NOMO-1 treated with dmso at 0.1 percent for 144 hours (cell line): ENCODE measurements around the gene EIF4G3.
"Not testable (repeated sequence)": the region's sequence is repeated elsewhere in the genome, so short reads cannot be mapped to it uniquely, and the experiment has no call there.

Experiments
- DNase-seq: peaks from one replicate; lab custom pipeline; 2025; ENCODE audit not compliant: unreplicated experiment; lab: John Stamatoyannopoulos, UW

Gene EIF4G3

DNA sequence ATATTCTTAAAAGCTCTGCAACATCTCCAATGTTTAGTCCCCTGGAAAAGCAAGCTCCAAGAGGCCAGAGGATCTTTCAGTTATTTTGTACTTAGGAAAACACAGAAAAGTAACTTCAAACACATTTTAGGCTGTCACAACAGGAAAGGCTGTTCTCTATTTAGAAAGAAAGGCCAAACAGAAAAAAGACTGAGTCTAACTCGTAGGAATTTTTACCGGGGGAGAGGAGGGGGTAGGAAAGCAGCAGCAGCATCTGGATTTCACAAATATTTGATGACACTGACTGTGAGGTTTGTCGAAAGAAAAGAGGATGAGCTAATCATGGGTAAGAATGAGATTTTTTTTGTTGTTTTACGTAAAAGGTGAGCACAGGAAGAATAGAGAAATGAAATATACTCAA is 107.1 kb downstream of the EIF4G3 start:
- no peak for DNase-seq

DNA sequence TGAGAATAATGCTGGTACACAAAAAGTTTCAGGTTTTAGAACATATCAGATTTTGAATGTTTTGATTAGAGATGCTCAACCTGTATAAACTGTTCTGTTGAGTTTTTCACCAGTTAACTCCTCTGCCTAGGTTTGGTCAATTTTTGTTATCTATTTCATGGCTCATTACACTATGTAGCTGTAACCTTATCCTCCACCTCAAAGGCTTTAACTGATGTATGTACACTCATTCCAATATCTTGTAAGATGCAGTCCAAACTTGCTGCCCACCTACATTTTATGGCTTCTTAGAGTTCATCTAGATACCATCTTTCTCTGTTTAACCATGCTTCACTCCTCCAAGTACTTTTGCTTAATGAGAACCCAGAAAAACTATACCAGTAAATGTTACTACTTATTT is 107.8 kb downstream of the EIF4G3 start:
- no peak for DNase-seq

DNA sequence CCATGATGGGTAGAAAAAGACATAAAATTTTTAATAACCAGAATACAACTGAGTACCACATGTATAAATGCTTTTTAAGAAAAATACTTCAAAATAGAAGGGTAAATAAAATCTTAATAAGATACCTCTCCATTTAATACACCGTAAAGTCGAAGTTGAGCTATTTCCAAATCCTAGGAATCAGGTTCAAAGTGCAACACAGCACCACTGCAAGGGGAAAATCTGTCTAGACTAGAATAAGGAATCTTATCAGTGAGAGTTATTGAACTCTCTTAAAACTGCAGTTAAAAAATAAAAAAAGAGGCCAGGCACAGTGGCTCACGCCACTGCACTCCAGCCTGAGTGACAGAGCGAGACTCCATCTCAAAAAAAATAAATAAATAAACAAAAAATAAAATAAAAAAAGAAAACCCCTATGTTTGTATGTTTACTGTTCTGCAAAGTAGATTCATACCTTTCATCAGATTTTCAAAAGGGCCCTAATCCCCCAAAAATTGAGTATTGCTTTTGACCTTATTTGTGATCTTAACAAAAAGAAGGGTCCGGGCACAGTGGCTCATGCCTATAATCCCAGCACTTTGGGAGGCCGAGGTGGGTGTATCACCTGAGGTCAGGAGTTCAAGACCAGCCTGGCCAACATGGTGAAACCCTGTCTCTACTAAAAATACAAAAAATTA is 109.0 kb downstream of the EIF4G3 start:
- no peak for DNase-seq

DNA sequence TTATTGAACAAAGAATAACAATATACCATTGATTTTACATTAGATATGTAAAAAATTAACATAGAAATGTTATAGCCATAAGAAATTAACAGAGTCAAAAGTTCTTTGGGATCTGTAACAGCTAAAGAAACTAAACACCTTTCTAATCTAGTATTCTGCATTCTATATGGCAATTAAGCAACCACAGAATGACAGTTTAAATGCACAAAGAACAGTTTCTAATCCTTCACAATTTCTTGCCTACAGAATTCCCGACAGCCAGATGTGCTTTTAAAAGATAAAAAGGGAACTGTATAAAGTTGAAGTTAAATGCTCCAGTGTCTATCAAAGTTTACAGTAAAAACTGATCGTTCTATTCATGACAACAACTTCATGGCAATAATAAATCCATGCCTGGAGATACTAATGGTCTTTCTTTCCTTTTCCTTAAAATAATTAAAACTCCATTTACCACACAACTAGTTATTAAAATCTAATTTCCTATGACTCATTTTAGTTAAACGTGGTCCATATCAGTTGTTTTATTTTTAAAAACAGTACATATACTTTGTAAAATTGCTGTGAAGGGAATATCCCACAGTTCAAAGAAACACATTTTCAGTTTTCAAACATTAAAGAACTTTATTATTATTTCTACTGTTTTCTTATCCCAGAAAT is 110.2 kb downstream of the EIF4G3 start:
- DNase-seq, result no peak

DNA sequence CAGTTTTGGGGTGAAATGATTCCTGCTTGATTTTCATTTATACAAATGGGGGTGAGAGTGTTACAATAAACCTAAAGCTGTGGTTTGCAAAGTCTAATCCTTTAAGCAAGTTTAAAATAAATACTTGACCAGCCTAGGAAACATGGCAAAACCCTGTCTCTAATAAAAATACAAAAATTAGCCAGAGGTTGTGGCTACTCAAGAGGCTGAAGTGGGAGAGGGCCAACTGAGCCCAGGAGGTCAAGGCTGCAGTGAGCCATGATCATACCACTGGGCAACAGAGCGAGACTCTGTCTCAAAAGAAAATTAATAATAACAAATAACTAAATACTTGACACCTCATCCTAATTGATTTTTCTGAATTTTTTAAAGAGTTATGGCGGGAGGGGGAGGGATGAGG is 110.8 kb downstream of the EIF4G3 start:
- DNase-seq, result no peak

DNA sequence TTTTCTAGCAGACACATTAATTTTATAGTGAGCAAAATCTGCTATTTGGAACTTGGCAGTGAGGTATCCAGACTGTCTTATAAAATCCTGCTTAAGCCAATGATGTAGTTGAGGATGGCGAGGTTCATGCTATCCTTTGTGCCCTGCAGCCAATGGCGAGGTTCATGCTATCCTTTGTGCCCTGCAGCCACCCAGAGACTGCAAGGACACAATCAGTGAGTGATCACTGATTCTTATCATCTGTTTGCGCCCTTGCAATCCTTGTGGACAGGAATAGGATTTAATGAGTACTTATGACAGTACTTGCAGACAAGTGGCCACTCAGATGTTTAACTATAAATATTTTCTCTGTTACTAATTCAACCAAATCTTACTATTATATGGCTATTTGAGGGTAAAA is 112.6 kb downstream of the EIF4G3 start:
- no peak for DNase-seq

DNA sequence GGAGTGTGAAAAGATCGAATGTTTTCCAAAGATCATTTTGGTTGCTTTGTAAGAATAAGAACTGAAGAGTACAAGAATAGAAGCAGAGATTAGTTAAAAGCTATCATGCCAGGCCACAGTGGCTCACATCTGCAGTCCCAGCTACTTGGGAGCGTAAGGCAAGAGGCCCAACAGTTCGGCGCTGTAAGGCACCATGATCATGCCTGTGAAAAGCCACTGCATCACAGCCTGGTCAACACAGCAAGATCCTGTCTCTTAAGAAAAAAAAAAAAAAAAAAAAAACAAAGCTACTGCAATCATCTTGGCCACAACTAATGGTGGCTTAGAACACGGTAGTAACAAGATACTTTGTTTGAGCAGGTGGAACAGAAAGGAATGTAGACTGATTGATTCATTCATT is 116.2 kb downstream of the EIF4G3 start:
- no peak for DNase-seq

DNA sequence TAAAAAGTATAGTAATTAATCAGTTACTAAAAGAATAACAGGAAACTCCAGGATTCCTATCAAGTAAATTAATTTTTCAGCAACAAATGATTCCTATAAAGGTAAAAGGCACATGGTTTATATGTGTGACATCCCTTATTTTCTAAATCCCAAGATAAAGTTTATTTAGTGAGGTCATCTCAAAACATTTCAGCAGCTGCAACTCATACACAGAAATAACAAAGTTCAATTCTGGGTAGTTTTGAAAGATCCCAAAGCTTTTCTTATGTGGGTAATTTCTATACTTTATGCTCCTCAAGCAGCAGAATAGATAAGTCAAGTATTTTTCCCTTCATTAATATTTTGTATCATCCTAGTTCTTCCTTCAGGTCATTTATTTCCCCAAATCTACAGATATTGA is 117.7 kb downstream of the EIF4G3 start:
- no peak for DNase-seq

DNA sequence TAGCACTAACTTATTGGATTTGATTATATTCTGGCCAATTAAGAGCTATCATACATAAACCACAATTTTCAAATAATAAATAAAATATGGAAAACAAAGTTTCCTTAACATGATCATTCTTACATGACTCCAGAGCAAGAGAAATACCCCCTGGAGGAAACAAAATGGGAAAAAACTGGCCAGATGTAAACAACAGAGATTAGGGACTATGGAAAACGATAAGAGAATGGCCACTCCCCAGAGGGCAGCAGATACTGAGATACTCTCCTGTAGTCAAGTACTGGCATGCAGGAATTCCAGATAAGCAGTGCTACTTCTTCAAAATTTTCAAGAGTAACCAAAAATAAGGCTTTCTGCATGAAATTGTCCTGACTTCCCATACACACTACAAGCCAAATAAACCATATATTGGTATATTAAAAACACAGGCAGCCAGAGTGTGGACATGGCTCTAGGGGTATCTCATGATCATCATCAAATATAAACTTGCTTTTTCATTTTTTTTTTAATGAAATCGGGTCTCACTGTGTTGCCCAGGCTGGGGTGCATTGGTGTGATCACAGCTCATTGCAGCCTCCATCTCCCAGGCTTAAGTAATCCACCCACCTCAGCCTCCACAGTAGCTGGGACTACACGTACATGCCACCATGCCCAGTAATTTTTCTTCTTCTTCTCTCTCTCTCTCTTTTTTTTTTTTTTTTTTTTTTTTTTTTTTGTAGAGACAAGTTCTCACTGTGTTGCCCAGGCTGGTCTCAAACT is 118.5 kb downstream of the EIF4G3 start:
- no peak for DNase-seq

DNA sequence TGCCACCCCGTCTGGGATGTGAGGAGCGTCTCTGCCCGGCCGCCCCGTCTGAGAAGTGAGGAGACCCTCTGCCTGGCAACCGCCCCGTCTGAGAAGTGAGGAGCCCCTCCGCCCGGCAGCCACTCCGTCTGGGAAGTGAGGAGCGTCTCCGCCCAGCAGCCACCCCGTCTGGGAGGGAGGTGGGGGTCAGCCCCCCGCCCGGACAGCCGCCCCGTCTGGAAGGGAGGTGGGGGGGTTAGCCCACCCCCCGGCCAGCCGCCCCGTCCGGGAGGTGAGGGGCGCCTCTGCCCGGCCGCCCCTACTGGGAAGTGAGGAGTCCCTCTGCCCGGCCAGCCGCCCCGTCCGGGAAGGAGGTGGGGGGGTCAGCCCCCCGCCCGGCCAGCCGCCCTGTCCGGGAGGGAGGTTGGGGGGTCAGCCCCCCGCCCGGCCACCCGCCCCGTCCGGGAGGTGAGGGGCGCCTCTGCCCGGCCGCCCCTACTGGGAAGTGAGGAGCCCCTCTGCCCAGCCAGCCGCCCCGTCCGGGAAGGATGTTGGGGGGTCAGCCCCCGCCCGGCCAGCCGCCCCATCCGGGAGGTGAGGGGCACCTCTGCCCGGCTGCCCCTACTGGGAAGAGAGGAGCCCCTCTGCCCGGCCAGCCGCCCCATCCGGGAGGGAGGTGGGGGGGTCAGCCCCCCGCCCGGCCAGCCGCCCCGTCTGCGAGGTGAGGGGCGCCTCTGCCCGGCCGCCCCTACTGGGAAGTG is 123.3 kb downstream of the EIF4G3 start:
- DNase-seq, result not testable (repeated sequence)

DNA sequence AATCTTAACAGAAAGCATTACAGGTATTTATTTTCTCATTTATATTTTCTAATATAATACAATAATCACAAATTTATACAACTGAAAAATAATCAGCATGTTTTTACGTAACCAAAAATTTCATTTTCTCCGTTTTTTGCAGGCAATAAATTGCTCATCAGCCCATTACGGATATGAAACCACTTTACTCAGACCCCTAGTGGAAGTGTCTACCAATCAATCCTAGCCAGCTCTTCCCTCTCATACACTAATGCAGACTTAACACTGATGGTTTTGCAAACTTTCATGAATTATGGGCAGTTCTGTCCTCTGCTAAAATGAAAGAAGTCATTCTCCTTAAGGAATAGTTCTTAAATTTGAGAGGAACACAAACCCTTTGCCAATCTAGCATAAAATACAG is 124.7 kb downstream of the EIF4G3 start:
- peak; percentile 5 for DNase-seq

DNA sequence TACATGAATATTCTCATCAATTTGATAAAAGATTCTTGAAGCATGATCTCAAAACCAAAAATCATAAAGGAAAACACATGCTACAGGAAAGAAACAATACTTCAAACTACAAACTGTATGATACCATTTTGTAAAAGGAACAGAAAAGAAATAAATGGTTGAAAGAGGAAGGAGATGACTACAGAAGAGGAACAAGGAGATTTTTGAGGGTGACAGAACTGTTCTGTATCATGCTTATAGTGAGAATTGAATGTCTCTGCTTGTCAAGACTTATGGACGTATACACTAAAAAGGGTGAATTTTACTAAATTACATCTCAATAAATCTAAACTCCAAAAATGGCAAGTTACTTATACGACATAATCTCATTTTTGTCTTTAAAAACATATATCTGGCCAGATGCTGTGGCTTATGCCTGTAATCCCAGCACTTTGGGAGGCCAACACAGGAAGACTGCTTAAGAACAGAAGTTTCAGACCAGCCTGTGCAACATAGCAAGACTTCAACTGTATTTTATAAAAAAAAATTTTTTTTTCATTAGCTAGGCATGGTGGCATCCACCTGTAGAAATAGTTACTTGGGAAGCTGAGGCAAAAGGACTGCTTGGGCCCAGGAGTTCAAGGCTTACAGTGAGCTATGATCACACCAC is 125.4 kb downstream of the EIF4G3 start:
- DNase-seq, result peak; percentile 49

DNA sequence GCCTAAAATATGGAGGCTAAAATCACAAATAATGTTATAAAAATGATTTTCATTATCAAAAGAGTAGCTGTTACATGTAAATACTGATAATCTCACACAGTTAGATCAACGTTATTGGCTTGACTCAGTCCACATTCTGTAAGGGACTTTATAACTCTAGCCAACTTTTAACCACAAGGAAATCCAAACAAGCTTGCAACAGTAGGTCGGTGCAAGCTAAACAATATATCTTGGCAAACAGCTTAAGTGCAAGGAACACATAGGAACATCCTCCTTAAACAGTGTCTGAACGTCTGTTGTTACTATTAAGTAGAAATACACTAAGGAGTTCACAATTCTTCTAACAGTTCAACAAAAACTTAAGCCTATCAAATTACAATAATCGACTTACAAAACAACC is 126.7 kb downstream of the EIF4G3 start:
- DNase-seq, result no peak

DNA sequence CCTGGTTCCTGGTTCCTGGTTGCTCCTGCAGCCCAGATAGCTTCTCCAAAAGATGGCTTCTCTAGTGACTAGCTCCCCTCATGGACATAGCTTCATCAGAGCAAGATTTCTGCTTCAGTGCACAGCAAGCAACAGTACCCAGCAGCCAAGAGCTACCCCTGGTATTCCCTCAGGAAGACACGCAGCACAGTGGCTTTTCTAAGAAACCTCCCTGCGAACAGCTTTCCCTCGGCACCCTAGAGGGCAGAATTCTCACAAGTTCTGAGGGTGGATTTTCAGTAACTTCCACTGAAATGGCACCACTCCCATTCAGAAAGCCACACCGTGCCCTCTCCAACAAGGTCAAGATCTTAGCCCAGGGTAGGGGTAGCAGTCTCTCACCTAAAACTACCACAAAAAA is 128.2 kb downstream of the EIF4G3 start:
- no peak for DNase-seq

DNA sequence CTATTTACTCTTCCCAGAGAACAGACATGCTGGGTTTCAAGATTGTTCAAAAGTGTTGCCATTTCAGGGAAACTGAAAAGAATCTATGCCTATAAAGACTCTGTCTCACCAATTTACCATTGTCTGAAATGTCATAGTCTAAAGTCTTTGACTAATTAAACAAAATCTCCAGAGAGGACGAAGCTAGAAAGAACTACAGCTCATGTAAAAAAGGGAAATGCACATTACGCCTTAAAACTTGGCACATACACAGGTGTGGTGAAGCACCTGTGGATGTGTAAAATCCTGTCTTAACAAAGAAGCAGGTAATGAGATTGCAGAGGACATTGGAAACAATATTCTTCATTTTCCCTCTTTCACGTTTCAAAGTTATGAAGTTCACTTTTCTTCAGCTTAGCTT is 130.6 kb downstream of the EIF4G3 start:
- no peak for DNase-seq

DNA sequence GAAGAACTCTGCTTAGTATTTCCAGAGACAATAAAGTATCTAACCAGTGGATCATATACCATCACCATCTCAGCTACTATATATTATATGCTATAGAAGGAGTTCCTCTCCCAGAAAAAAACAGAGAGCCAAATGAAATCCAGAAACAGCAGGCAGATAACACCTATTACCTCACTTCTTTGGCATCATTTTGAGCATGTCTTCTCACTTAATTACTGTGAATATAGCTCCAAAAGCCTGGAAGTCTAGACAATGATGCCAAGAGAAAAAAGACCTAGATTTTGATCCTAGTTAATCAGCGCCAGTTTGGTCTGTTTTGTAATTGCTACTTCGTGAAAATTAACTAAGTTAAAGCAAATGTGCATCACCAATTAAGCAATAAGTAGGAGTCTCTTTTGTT is 131.3 kb downstream of the EIF4G3 start:
- no peak for DNase-seq

DNA sequence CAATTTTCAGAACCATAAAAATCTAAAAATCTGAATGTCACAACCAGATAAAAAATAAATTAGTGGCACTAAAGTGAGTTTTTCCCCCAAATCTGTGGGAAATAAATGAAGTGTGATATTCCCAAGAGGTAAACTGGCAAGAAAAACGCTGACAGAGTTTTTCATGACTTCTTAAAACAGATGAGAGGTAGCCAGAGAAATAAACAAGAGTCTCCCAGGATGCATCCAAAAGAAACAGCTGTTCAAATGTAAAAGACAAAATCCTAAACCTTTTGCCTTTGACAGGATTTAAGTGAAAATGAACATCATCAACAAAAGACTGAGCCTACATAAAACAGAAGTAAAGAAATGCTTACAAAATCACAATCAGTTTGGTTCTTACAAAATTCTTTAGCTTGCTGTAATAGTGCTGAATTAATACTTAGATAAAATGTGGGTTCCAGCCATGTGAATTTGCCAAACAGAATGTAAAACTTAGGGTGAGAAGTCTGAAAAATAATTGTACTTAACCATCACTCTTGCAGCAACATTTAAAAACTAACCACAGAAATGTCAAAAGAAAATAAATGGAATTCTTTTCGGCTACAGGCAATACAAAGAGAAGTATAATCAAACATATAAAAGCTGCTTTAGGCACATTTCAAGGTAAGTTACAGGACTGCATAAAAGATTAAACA is 133.6 kb downstream of the EIF4G3 start:
- DNase-seq, result no peak

DNA sequence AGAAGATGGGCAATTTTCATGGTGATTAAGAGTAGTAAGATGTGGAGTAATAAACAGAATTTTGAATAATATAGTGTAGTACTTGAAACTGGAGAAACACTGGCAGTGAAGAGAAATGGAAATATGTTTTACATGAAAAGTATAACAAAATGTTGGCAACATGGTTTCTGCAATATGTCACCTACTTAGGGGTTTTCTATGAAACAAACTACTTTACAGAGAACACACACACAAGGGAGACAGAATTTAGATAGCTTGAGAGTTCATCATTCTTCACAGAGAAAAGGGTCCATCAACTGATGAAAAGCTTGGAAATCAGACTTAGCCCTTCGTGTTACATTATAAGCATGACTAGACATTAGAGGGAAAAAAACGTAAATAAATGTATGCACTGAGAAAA is 135.2 kb downstream of the EIF4G3 start:
- no peak for DNase-seq

DNA sequence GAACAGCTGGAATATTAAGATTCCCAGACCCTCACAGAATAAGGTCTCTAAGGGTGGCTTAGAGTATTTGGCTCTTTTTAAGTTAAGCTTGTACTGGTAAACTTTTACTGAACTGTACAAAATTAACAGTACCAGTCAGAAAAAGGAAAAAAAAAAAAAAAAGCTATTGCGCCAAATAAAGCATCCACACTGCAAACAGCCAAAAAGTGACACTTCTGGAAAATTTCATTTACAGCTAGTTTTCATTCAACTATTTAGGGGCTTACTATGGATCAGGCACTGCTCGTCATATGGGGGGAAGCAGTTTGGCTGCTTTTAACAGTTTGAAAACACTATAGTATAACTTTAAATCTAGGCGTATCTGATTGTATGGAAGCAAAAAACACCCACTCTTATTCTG is 139.6 kb downstream of the EIF4G3 start:
- no peak for DNase-seq

DNA sequence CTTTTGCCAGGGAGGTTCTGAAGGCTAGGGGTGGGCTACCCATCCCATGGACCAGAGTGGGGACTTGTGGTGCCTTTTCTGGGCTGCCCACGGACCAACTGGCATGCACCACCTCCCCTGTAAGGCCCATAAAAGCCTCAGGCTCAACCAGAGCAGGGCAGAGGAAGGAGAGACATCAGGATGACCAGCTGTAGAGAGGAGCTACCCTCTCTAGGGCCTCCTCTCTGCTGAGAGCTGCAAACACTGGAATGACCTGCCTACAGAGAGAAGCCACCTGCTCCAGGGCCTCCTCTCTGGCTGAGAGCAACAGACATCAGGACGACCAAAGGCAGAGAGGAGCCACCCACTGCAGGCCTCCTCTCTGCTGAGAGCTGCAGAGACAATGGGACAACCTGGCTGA is 140.9 kb downstream of the EIF4G3 start:
- DNase-seq, result no peak
